HG02885 (cell line): Measurements from ENCODE around the gene IL1B.
A peak's percentile ranks its signal among the peaks of the same experiment; 100 is the strongest.

Experiments used
- ATAC-seq: cut with Tn5 transposase; IDR thresholded peaks from one replicate; pipeline ENCODE4 v1.9.1; 2021; ENCODE audit warnings: mild to moderate bottlenecking; ENCODE audit not compliant: unreplicated experiment, poor library complexity

Gene IL1B

DNA sequence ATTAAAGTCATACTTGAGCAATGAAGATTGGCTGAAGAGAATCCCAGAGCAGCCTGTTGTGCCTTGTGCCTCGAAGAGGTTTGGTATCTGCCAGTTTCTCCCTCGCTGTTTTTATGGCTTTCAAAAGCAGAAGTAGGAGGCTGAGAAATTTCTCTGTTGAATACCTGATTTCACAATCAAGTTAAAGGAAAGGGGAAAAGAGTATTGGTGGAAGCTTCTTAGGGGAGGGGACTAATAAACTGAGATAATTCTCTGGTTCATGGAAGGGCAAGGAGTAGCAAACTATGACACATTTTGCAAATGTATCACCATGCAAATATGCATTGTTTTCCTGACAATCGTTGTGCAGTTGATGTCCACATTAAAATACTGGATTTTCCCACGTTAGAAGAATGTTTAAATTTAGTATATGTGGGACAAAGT, at the start of gene IL1B:
TSS of gene IL1B (minus strand) at position 85 of the 423 bp plus-strand sequence. CDS start 550 bp downstream, outside the sequence.
- no peak for ATAC-seq

DNA sequence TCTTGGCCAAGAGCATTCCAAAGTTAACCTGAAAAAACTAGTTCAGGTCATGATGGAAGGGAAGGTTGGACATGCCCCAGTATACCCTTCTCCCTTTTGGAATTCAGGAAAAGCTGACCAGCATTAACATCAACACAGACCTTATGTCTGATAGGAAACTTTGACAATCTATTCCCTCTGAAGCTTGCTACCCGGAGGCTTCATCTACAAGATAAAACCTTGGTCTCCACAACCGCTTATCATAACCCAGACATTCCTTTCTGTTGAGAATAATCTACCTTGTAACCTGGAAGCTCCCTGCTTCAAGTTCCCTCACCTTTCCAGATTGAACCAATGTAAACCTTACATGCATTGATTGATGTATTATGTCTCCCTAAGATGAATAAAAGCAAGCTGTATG, 49.7 kb upstream of the IL1B start:
- ATAC-seq = no peak

DNA sequence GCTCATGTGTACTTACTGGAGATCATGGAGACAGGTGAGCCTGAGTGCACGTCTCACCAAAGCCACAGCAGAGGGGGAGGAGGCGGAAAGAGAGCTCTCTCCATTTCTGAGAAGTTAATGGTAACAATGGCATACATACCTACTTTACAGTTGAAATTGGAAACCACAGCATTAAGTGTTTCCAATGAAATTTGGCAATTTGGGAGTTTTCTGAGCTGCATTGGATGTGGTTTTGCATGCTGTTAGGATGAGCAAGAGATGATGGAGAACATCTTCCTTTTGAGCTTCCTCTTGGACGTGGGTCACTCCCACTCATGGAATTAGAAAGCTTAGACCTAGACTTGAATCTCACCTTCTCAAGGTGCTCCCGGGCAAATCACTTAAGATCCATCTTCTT, 48.9 kb upstream of the IL1B start:
- ATAC-seq = no peak

DNA sequence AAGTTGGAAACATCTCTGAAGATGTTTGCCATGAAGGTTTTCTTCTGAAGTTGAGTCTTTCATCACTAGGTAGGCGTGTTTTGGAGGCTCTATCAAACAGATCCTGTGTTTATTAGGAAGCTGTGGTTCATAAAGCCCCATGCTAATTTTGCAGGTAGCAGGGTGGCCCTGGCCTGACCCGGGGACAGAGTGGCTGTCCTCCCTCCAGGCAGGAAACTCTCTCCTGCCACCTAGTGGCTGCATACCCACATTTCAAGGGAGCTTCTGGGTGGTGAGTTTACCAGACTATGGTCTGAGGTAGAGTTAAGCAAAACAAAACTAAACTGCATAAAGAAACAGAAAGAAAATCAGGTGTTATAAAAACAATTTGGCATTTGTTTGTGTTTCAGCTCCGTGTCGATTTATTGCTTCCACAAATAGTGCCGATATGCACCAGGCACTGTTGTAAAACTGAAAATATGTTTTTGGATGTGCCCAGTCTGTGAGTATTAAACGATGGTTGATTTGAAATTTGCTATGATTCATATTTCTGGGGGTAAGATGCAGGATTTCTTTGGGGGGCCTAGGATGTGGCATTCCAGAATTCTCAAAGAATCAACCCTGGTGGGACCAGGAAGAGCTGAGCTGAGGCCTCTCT, 48.4 kb upstream of the IL1B start:
- peak; percentile 68 for ATAC-seq

DNA sequence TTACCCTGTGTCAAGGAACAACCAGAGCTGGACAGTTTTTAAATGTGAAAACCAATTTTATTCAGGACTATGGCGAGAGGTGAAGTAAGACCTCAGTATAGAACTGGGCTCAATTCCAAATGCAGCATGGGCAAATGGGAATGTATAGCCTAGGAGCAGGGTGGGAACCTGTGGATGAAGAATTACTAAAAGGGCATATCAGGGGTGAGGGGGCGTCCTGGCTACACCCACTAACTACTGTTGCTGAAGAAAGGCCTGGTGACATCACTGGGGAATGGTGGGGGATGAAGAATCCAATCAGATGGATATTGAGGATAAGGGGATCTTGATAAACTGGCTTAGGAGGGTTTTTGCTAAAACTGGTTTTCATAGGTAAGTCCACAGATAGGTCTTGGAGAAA, 47.1 kb upstream of the IL1B start:
- ATAC-seq = no peak

DNA sequence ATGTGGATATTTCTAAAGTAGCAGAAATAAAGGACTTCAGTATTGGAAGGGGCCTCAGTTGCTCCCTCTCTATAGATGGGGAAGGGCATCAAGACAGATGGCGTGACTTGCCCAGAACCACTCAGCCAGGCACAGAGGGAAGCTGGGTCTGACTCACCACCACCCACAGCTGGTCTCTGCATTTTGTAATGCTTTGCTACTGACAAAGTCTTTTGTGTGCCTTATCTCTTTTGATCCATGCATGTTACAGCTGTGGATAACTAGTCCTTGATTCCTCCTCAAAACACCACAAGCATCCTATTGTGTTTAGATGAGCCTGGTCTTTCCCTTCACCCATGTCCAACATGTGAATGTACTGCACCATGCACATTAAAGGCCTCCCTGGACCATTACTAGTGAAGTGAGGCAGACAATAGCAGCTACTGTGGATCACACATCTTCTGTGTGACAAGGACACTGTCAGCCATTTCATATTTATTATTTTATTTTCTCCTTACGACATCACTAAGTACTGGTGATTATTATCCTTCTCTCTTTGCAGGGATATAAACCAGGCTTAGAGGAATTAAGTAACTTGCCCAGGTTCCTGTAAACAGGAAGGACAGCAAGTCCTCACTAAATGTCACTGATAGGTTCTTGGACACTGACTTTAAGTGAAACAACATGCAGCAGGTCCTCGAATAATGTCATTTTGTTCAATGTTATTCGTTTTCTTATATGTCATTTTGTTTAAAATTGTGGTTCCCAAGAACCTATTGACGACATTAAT, 44.8 kb upstream of the IL1B start:
- ATAC-seq = peak; percentile 78

DNA sequence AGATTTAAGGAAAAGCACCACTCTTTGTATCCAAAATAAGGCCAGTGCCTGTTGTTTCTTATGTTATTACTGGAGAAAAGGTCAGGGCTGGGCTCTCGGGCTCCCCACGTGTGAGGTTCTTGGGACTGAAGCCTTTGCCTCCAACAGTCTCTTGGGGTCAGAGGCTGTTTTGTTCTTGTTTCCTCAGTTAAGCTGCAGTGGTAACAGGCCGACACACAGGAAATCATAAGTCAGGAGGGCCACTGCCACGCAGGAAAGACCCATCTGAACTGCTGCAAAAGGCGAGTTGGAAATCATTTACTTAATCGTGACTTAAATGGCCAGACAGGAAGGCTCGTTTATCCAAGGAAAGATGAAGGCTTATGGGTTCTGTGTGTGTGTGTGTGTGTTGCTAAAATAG, 44.1 kb upstream of the IL1B start:
- ATAC-seq = no peak

DNA sequence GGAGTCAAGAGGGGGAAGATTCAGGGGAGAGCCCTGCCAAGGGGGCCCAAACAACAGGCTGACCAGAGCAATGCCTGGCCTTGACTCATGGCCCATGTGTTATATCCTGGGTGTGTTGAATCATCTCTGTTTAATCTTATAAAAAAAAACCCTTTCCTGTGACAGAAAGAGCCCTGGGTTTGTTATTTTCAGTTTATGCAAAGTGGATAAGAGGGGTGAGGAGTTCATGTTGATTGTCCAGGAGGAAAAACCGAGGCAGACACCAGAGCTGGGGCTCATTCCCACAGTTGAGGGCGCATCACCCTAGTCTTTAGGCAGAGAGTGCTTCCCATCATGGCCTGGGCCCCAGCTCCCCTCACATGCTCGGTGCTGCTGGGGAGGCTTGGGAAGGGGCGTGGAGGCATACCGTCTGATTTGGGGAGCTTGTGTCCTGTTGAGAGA, 43.5 kb upstream of the IL1B start:
- no peak for ATAC-seq

DNA sequence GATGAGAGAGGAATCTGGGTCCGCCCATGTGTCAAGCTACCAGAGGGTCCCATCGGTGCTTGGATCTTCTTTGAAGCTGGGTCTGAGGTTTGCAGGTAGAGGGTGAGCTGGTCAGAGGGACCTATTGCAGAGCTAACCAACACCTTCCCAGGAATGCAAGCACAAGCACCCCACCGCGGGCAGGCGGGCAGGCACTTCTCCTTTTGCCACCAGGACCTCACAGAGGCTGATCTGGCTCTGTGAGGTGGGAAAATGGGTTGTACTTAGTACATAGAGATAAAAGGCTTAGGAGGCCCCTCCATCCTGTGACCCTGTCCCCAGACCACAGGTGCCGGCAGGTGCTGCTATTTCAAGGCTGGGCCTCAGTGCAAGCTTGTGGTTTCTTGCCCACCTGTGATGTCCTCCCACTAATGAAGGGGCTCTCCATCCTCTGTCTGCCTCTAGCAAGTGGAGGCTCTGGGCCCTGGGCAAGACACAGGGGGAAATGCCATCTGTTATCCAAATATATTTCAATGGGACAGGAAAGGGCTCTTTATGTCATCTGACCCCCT, 43.0 kb upstream of the IL1B start:
- ATAC-seq = no peak

DNA sequence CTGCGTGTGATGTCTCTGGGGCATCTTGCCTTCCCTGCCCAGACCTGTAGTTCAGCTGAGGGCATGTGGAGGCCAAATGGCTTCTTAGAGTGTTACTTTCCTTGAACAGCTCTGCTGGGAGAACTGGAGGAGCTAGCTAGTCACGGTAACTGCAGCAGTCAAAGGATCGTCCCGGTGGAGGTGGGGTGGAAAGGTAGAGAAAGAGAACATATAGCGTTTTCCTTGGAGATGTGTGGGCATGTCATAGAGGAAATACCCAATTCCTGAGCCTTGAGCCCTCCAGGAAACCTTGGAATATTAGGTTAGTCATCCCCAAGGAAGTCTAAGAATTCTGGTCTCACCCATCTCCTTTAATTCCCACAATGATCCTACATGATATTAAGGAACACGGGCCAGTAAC, 40.8 kb upstream of the IL1B start:
- no peak for ATAC-seq

DNA sequence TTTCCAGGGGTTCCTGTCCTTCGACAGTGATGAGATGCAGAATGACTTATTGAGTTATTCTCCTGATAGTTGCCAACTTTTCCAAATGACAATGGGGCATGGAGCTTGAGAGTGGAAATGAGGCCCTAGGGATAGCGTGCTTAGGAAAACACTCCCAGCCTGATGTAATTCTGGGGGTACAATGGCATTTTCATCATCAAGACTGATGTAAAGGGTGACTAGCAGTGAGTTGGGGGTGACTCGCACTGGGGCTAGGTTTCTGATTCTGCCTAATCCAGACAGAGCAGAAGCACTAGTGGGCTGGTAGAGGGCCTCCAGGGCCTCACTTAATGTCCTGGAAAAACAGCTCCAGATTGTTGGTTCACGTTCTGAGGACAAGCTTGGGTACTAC, 40.4 kb upstream of the IL1B start:
- ATAC-seq = no peak

DNA sequence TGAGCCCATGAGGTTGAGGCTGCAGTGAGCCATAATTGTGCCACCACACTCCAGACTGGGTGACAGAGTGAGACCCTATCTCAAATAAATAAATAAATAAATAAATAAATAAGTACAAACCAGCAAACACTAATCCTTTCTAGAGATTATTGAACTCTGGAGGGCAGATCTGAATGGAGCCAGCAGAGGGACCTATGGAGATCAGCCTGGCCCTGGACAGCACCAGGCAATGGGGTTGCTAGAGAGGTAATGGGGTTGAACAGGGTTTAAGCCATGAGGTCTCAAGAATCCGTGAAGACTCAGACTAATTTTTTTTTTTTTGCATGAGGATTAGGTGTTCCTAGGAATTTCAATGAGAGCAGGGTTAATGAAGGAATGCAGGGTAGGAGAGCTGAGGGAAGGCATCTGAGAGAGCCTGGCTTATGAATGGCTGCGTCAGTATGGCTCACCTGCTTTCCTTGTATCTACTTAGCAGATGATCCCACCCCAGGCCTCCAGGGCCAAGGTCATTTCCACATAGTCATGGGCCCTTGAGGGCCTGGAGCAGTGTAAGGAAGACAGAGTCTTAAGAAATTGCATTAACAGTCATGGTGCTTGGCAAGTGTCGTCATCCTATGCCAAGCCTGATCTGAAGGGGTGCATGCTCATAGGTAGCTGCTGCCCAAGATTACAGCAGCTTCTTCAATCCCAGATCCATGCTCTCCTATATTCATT, 39.8 kb upstream of the IL1B start:
- no peak for ATAC-seq

DNA sequence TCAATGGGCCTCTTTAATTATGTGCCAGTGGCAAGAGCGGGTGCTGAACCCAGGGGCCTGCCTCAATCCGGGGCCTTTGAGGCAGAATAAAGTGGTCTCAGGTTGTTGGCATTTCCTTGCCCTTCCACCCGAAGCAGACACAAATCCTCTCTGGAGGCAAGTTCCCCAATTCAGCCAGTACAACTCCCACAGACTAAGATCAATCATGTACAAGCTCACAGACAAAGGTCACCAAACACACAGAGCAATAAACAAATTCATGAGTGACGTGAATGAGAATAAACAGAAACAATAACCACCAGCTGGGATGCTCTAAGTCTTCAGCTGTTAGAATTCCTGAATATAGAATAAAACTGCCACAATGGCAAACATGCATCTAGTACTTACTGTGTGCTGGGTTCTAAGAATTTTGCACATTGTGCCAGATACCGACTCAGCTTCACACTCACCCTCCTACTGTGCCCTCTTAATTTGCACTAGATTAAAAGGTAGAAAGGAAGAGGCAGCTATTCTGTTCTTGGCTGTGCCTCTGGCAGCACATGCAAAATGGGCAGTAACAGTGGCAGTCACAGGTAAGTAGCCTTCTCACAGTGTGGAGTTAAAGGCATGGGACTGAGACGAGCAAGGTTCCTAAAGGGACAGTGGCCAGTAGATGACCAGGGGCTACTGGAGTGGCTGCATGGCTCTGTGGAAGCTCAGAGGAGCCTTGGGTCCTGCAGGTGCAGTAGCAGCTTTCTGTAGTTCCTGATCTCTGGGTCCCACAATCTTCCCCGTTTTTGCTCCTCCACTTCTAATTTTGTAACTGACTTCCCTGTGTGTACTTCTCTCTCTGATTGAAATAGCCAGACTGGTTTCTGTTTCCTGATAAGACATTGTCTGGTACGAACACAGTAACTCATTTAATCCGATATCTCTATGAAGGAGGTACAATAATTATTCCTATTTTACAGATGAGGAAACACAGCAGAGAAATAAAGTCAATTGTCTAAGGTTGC, 34.6 kb upstream of the IL1B start:
- ATAC-seq = no peak

DNA sequence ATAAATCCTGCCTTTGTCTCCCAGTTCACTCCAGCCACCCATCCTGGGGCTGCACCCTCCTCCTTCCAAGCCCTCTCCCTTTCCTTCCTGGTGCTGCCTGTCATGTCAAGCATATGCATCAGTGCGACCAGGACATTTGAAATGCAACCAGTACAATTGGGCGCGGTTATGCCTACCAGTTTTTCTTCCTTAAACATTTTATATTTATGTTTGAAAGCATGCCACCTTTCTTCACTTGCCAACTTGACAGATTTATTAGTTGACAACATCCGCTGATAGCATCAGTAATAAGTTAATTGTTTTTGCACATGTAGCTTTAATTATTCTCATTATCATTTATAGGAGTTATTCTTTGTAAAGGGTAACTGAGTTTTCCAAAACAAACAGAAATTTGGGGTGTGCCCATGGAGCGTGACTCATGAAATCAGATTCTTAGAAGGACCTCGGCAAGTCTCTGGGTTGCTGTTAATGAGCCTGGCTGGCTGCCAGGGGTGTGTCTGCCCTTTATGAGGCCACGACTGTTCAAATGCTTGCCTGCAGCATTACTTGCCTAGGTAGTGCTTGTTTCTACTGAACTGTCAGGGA, 32.8 kb upstream of the IL1B start:
- ATAC-seq = no peak

DNA sequence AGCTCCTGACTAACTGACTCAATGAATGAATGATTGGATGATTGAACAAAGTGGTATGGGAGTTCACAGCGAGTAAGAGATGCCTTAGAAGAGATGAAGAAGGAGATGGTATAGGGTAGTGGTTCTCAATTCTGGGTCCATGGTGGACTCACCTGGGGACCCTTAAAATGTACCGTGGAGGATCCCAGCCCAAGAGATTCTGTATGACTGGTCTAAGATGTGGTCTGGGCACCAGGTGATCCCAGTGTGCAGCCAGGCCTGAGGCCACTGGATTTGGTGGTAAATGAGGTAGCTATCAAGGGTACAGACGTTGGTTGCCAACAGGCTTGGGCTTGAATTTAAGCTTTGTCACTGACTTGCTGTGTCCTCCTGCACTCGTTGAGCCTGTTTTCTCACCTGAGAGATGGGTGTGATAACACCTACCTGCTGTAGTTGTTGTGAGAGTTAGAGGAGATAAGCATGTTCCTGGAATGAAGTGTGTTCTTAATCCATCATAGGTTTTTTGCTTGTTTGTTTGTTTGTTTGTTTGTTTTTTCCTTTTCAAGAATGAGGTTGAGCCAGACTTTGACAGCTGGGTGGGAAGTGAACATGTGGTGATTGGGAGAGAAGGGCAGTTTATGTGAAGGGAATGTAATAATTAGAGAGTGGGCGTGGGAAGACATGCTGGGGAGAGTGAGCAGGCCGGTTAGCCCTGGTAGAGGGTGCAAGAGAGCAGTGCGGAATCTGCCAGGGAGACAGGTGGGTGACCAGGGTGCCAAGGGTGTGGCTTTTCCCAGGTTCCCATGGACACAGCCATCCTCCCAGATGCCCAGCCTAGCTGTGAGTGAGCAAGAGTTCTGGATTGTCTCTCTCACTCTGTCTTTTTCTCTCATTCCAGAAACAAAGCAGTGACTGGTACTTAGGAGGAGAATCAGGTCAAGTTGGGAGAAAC, 31.4 kb upstream of the IL1B start:
- ATAC-seq = no peak

DNA sequence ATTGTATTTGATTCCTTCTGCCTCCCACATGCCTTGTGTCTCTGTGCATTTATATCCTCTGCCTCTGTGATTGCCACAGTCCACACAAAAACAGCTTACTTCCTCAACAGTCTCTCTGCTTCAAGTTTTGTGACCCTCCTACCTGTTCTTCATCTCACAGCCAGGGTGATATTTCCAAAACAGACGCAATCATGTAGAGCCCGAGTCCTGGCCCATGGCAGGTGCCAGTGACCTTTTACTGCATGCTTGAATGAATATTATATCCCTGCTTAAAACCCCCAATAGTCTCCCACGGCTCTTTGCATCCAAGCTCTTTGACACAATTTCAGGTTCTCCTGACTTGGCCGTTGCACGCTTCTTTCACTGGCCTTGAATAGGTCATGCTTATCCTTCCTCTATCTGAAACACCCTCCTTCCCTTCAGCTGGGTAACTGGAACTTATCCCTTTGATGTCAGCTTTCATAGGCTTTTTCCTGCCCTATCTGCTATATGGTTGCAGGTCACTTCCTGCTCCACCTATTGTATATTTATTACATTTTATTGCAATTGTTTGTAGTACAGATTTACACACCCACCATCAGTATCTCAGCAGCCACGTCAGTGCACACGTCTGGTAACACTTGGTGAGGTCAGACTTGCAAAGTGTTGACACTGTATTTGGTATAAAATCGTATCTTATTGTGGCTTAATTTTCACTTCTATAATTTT, 29.7 kb upstream of the IL1B start:
- no peak for ATAC-seq

DNA sequence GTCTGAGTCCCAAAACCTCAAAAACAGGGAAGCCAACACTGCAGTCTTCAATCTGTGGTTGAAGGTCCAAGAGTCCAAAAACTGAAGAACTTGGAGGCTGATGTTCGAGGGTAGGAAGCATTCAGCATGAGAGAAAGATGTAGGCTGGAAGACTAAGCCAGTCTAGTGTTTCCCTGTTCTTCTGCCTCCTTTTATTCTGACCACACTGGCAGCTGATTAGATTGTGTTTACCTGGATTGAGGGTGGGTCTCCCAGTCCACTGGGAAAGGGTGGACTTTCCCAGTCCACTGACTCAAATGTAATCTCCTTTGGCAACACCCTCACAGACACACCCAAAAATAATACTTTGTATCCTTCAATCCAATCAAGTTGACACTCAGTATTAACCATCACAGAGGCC, 27.5 kb upstream of the IL1B start:
- no peak for ATAC-seq
